ENCODE results near the gene WDR86.

- TF ChIP-seq, protein P1, sequence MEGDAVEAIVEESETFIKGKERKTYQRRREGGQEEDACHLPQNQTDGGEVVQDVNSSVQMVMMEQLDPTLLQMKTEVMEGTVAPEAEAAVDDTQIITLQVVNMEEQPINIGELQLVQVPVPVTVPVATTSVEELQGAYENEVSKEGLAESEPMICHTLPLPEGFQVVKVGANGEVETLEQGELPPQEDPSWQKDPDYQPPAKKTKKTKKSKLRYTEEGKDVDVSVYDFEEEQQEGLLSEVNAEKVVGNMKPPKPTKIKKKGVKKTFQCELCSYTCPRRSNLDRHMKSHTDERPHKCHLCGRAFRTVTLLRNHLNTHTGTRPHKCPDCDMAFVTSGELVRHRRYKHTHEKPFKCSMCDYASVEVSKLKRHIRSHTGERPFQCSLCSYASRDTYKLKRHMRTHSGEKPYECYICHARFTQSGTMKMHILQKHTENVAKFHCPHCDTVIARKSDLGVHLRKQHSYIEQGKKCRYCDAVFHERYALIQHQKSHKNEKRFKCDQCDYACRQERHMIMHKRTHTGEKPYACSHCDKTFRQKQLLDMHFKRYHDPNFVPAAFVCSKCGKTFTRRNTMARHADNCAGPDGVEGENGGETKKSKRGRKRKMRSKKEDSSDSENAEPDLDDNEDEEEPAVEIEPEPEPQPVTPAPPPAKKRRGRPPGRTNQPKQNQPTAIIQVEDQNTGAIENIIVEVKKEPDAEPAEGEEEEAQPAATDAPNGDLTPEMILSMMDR (conservative IDR thresholded peaks at IDR 0.05; ENCODE audit: low read depth, low read length) = no peak
- no peak for TF ChIP-seq EZH2 (IDR thresholded peaks at IDR 0.05; ENCODE audit: borderline replicate concordance, low read depth, low read length, poor library complexity, severe bottlenecking)
Measured at GRCh38 chr7:151376218-151376902, 33.5 kb downstream of the WDR86 start.

Measured in A673 (cell line).